GM19240 (cell line): ENCODE data around the gene KDM2A.

Source experiments
- DNase-seq: peaks from one replicate; pipeline ENCODE4 v3.0.0; 2011; ENCODE audit warnings: low spot score; ENCODE audit not compliant: insufficient read length

Gene KDM2A

GRCh38 chr11:67272327-67273259, 153.5 kb downstream of the KDM2A start:
- DNase-seq, result no peak

- DNase-seq, result no peak
These were observed 154.4 kb downstream of the KDM2A start for GRCh38 chr11:67273260-67273990.

GRCh38 chr11:67274768-67275605, 155.9 kb downstream of the KDM2A start:
- DNase-seq, result no peak

GRCh38 chr11:67275606-67276409, 156.7 kb downstream of the KDM2A start:
- no peak for DNase-seq

GRCh38 chr11:67276781-67277230, 157.7 kb downstream of the KDM2A start:
- DNase-seq, result no peak

GRCh38 chr11:67277231-67277961, 158.3 kb downstream of the KDM2A start:
- peak; percentile 98 for DNase-seq

- DNase-seq, result no peak
These were observed 159.3 kb downstream of the KDM2A start for GRCh38 chr11:67278135-67278938.

- no peak for DNase-seq
These were observed 160.0 kb downstream of the KDM2A start for GRCh38 chr11:67278939-67279588.

GRCh38 chr11:67279589-67280340, 160.7 kb downstream of the KDM2A start:
- DNase-seq, result no peak

- no peak for DNase-seq
These were observed 161.3 kb downstream of the KDM2A start for GRCh38 chr11:67280341-67280787.

- no peak for DNase-seq
These were observed 161.9 kb downstream of the KDM2A start for GRCh38 chr11:67280788-67281551.

GRCh38 chr11:67281552-67282150, 162.6 kb downstream of the KDM2A start:
- no peak for DNase-seq

- no peak for DNase-seq
These were observed 163.3 kb downstream of the KDM2A start for GRCh38 chr11:67282155-67282875.

GRCh38 chr11:67282876-67283371, 163.9 kb downstream of the KDM2A start:
- DNase-seq, result no peak

- DNase-seq, result no peak
These were observed 164.5 kb downstream of the KDM2A start for GRCh38 chr11:67283481-67283963.
